ENCODE results near the gene FMN1.

Gene FMN1

DNA sequence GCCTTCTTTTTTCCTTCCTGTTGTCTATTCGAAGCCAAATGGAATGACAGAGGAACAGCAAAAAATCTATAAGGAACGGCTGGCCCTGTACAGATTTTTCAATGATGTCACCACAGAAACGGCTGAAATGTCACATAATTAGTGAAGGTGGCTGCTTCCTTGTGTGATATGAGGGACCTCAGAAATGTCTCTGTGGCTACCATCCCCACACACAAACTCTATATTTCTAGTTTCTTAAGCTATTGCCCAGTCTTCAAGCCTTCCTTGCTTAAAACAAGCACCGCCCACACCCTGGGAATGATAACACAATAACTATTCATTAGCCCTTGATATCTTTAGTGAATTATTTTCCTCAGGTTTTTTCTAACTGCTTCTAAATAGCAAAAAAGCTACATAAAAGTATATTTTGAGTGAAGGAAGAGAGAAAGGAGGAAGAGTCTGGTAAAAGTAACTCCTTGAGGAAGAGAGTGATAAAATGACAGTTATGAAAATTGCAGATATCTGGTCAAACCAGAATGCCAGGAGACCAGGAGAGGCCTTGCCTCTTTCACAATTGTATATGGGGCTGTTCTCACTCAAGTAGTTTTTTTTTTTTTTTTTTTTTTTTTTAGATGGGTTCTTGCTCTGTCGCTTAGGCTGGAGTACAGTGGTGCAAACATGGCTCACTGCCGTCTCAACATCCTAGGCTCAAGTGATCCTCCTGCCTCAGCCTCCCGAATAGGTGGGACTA is 38.7 kb downstream of the FMN1 start:
- no peak for TF ChIP-seq CTCF (IDR thresholded peaks at IDR 0.05; ENCODE audit: low read depth, low read length)
- no peak overlapping the region for H3K4me3 ChIP-seq (ENCODE audit: low read depth, low read length)

DNA sequence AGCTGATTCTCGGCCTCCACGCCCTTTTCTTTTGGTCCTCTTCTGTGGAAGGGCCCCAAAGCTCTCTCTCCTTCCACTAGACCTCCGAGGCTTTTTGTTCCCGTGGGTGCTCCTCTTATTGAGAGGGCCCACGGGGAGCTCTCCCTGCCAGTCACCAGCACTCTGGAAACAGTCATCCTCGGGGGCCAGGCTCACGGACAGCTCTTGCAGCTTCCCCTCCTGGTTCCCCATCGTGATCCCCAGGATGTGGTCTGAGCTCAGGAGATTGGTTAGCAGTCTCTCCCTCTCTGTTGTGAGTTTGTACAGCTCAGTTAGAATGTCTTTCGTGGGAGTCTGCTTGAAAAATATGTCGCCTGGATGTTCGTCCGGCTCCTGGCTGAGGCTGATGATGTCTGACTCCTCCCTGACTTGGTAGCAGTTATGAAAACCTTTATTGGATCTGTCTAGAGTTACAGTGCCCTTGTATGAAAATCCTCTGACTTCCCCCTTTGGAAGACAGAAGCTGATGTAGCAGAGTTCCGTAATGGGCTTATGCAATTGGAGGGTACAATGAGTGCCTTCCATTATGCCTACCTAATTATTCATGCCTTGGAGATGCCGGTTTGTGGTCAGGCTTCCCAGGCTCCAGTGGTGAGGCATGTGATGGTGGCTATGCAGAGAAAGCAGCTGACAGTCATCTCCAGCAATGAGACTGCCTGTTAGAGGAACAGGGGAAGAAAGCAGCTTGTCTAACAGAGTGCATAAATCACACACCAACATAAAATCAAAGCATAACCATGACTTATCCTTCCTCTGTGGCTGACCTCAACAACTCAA is 40.0 kb downstream of the FMN1 start:
- no peak overlapping the region for H3K4me3 ChIP-seq (ENCODE audit: low read depth, low read length)
- no peak for TF ChIP-seq CTCF (IDR thresholded peaks at IDR 0.05; ENCODE audit: low read depth, low read length)

- H3K4me3 ChIP-seq (ENCODE audit: low read depth, low read length): no peak overlapping the region
- TF ChIP-seq CTCF (IDR thresholded peaks at IDR 0.05; ENCODE audit: low read depth, low read length): no peak
Measured at GRCh38 chr15:33153548-33153947, 41.0 kb downstream of the FMN1 start.

GRCh38 chr15:33152502-33153109 is 41.9 kb downstream of the FMN1 start:
- H3K4me3 ChIP-seq (ENCODE audit: low read depth, low read length): no peak overlapping the region
- TF ChIP-seq CTCF (IDR thresholded peaks at IDR 0.05; ENCODE audit: low read depth, low read length): no peak

GRCh38 chr15:33150971-33151370 is 43.5 kb downstream of the FMN1 start:
- TF ChIP-seq CTCF (IDR thresholded peaks at IDR 0.05; ENCODE audit: low read depth, low read length): no peak
- no peak overlapping the region for H3K4me3 ChIP-seq (ENCODE audit: low read depth, low read length)

GRCh38 chr15:33150431-33150941 is 44.0 kb downstream of the FMN1 start:
- H3K4me3 ChIP-seq (ENCODE audit: low read depth, low read length): no peak overlapping the region

More at GRCh38 chr15:33150431-33150941, 44.0 kb downstream of the FMN1 start:
- TF ChIP-seq CTCF (IDR thresholded peaks at IDR 0.05; ENCODE audit: low read depth, low read length): no peak

Measured in WI38 (cell line).